Suprapubic skin (tissue), 3 donors: ENCODE measurements around the gene CEP350.

Experiments used
- POLR2A ChIP-seq, 2 donors: fragments of 450-650 bp; IDR thresholded peaks; one replicate each; pipeline ENCODE4 v1.6.1; 2017; ENCODE audit warnings: antibody characterized with exemption in 2 of 2, mild to moderate bottlenecking in 2 of 2, moderate library complexity in 2 of 2
- TF ChIP-seq, protein P1 (sequence below), 2 donors: fragments of 200-600 bp in 1 of 2; fragments of 450-650 bp in 1 of 2; sonication (generic) in 1 of 2; IDR thresholded peaks; one replicate each; pipeline ENCODE4 v1.5.1; 2016 to 2019; ENCODE audit warnings: antibody characterized with exemption in 2 of 2, mild to moderate bottlenecking in 1 of 2, moderate library complexity in 1 of 2

DNA sequence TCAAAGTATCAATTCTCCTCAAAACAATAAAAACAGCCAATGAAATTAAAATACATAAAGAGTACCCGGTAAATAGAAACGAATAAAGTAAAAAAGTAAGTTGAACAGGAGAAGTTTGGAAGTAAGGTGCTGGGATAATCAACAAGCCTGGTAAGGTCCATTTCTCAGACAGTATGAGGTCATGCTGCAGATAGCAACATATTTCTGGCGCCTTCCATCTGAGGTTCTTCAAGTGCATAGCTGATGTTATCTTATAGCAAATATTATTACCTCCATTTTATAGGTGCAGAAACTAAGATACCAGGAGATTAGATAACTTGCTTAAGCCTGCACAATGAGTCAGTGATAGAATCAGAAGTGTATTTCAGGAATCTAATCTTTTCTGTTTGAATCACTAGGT, 23.7 kb upstream of the CEP350 start:
- TF ChIP-seq, protein P1, sequence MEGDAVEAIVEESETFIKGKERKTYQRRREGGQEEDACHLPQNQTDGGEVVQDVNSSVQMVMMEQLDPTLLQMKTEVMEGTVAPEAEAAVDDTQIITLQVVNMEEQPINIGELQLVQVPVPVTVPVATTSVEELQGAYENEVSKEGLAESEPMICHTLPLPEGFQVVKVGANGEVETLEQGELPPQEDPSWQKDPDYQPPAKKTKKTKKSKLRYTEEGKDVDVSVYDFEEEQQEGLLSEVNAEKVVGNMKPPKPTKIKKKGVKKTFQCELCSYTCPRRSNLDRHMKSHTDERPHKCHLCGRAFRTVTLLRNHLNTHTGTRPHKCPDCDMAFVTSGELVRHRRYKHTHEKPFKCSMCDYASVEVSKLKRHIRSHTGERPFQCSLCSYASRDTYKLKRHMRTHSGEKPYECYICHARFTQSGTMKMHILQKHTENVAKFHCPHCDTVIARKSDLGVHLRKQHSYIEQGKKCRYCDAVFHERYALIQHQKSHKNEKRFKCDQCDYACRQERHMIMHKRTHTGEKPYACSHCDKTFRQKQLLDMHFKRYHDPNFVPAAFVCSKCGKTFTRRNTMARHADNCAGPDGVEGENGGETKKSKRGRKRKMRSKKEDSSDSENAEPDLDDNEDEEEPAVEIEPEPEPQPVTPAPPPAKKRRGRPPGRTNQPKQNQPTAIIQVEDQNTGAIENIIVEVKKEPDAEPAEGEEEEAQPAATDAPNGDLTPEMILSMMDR (IDR thresholded peaks at IDR 0.05), result no peak
- no peak for TF ChIP-seq POLR2A (IDR thresholded peaks at IDR 0.05)
